ENCODE measurements around the gene COMMD4. TPM values are rescaled to one million over a fixed set of nuclear protein-coding genes. Genes with fewer than 3 reads are reported as not detected.

The COMMD4 gene
- total RNA-seq, 4 donors from 2014 or later, result 17.9 to 37.5 (median 28.2) TPM

DNA sequence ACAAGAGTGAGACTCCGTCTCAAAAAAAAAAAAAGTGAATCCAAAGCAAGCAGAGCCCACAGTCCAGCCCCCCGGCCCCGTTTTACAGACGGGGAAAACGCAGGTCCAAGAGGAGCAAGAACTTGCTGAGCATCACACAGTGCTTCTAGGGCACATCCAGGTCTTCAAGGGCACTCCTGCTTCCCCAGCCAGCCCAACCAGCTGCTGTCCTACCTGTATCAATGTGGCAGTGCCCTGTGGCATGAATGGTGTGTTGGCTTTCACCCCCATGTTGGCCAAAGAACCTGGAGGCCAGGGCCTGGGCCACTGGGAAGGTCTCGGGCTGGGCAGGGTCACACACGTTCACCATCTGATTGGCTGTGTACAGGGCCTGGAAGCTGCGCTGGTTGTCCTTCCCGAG is 27.9 kb downstream of the COMMD4 start:
- peaks cover 7 to 8% of the 10 kb centered on the region in 2 donors for H3K4me1 ChIP-seq
- in situ Hi-C loops (cut with MboI; ENCODE audit: low sequenced_read_pairs in 4 of 4), result loop anchor here in 2 of 4 donors (25.0 kb wide), 1 partner anchor 274 kb away; the partner anchor contains the start of genes IMP3 (in 2 of the 2), SNUPN (in 2 of the 2) and SNX33 (in 2 of the 2)
- DNase-seq (no peak), ATAC-seq (no peak)
- TF ChIP-seq POLR2A (IDR thresholded peaks at IDR 0.05) (no peak), CTCF (IDR thresholded peaks at IDR 0.05 in 4 of 5, conservative IDR thresholded peaks at IDR 0.05 in 1 of 5) (no peak)
- peaks cover 0 to 86% of the 10 kb centered on the region in 2 donors for H3K36me3 ChIP-seq
- no peak overlapping the region for H3K27ac ChIP-seq
- no peak overlapping the region for H3K4me3 ChIP-seq
- intact Hi-C loops (cut with DNase I; ENCODE audit: low total_unique reads), result no loop called here
- no peaks in the 10 kb centered on the region for H3K27me3 ChIP-seq
- no peaks in the 10 kb centered on the region for H3K9me3 ChIP-seq

- in situ Hi-C loops (cut with MboI; ENCODE audit: low sequenced_read_pairs in 4 of 4), result loop anchor here in 2 of 4 donors (25.0 kb wide), 1 partner anchor 272 kb away; the partner anchor contains the start of genes IMP3 (in 2 of the 2), SNUPN (in 2 of the 2) and SNX33 (in 2 of the 2)
- Histone ChIP-seq H3K36me3 (peaks cover 0 to 75% of the 10 kb centered on the region in 2 donors), H3K9me3 (no peaks in the 10 kb centered on the region), H3K4me3 (no peak overlapping the region), H3K27ac (no peak overlapping the region), H3K4me1 (peaks cover 18% of the 10 kb centered on the region in 2 donors), H3K27me3 (no peaks in the 10 kb centered on the region)
- no peak for TF ChIP-seq POLR2A (IDR thresholded peaks at IDR 0.05)
- TF ChIP-seq CTCF (IDR thresholded peaks at IDR 0.05 in 4 of 5, conservative IDR thresholded peaks at IDR 0.05 in 1 of 5), result no peak
- no peak for DNase-seq
- no peak for ATAC-seq
- intact Hi-C loops (cut with DNase I; ENCODE audit: low total_unique reads), result loop anchor here (5.0 kb wide), 1 partner anchor 437 kb away; no protein-coding TSS in a partner anchor
These were observed 29.0 kb downstream of the COMMD4 start for GRCh38 chr15:75364881-75365280.

DNA sequence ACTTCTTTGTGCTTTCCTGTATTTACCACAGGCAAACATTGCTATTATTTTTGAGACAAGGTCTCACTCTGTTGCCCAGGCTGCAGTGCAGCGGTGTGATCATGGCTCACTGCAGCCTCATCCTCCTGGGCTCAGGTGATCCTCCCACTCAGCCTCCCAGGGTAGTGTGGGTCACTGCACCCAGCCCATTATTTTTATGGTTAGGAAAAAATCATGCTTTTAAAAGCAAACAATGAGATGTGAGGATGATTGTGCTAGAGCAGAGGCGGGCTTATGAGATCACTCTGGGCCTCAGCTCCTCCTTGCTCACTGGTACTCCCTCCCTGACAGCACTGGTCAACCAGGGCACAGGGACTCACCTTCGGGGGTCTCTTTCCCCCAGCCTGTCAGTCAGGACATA is 30.3 kb downstream of the COMMD4 start:
- H3K27ac ChIP-seq, result no peak overlapping the region
- DNase-seq, result no peak
- in situ Hi-C loops (cut with MboI; ENCODE audit: low sequenced_read_pairs in 4 of 4), result loop anchor here in 2 of 4 donors (25.0 kb wide), 1 partner anchor 271 kb away; the partner anchor contains the start of genes IMP3 (in 2 of the 2), SNUPN (in 2 of the 2) and SNX33 (in 2 of the 2)

DNA sequence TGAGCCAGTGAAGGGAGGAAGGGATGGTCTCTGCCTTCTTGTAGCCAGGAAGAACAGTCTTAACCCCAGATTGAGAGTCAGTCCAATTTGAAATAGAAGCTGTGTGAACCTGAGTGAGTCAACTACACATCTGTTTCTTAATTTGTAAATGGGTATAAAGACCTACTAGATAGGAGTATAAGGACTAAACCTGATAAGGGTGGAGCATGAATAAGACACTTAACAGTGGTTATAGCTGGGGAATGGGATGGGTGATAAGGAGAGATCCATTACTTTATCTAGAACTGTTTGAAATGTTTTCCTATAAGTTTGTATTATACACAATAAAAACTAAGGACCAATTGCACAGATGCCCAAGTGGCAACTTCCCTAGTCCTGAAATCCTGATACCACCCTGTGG is 31.1 kb downstream of the COMMD4 start:
- peak overlapping the region; percentile 96 to 100 (median 98) for H3K27ac ChIP-seq
- H3K4me1 ChIP-seq, result peaks cover 18 to 19% of the 10 kb centered on the region in 2 donors
- peak overlapping the region in 1 of 4 donors; percentile 98 for H3K4me3 ChIP-seq
- no peaks in the 10 kb centered on the region for H3K27me3 ChIP-seq
- TF ChIP-seq CTCF (IDR thresholded peaks at IDR 0.05 in 4 of 5, conservative IDR thresholded peaks at IDR 0.05 in 1 of 5), result no peak
- H3K9me3 ChIP-seq, result no peaks in the 10 kb centered on the region
- ATAC-seq, result no peak
- intact Hi-C loops (cut with DNase I; ENCODE audit: low total_unique reads) (loop anchor here (5.0 kb wide), 1 partner anchor 435 kb away; no protein-coding TSS in a partner anchor), in situ Hi-C loops (cut with MboI; ENCODE audit: low sequenced_read_pairs in 4 of 4) (loop anchor here in 2 of 4 donors (25.0 kb wide), 1 partner anchor 270 kb away; the partner anchor contains the start of genes IMP3 (in 2 of the 2), SNUPN (in 2 of the 2) and SNX33 (in 2 of the 2))
- no peak for DNase-seq
- H3K36me3 ChIP-seq, result peaks cover 0 to 65% of the 10 kb centered on the region in 2 donors

More for the DNA sequence above, 30.3 kb downstream of the COMMD4 start:
- no peaks in the 10 kb centered on the region for H3K9me3 ChIP-seq
- no peak overlapping the region for H3K4me3 ChIP-seq
- H3K27me3 ChIP-seq, result no peaks in the 10 kb centered on the region
- peaks cover 0 to 65% of the 10 kb centered on the region in 2 donors for H3K36me3 ChIP-seq
- no peak for ATAC-seq
- peaks cover 18 to 19% of the 10 kb centered on the region in 2 donors for H3K4me1 ChIP-seq
- intact Hi-C loops (cut with DNase I; ENCODE audit: low total_unique reads), result loop anchor here (5.0 kb wide), 1 partner anchor 436 kb away; no protein-coding TSS in a partner anchor
- no peak for TF ChIP-seq CTCF (IDR thresholded peaks at IDR 0.05 in 4 of 5, conservative IDR thresholded peaks at IDR 0.05 in 1 of 5)
- TF ChIP-seq POLR2A (IDR thresholded peaks at IDR 0.05), result no peak
